HG02798 (cell line): ENCODE measurements around the gene FANCL.
"Not testable (repeated sequence)": the region's sequence is repeated elsewhere in the genome, so short reads cannot be mapped to it uniquely, and the experiment has no call there.

Source experiments
- ATAC-seq: cut with Tn5 transposase; IDR thresholded peaks from one replicate; pipeline ENCODE4 v1.9.1; 2021; ENCODE audit warnings: mild to moderate bottlenecking; ENCODE audit not compliant: unreplicated experiment, poor library complexity

FANCL gene

DNA sequence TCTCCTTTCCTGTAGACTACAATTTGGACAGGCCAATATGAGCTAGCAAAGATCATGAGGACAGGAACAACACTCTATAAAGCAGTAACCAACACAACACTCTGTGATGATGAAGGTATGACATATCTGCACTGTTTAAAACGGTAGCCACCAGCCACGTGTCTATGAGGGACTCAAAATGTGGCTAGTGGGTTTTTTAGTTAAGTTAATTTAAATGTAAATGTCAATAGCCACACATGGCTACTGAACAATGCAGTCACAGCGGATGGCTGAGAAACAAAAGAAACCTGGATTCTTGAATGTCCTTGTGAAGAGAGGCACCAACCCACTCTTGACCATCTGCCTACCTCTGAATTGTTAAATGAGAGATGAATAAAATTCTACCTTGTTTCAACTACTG is 33.9 kb downstream of the FANCL start:
- ATAC-seq: no peak

GRCh38 chr2:58206785-58207184 is 34.3 kb downstream of the FANCL start:
- ATAC-seq: no peak

DNA sequence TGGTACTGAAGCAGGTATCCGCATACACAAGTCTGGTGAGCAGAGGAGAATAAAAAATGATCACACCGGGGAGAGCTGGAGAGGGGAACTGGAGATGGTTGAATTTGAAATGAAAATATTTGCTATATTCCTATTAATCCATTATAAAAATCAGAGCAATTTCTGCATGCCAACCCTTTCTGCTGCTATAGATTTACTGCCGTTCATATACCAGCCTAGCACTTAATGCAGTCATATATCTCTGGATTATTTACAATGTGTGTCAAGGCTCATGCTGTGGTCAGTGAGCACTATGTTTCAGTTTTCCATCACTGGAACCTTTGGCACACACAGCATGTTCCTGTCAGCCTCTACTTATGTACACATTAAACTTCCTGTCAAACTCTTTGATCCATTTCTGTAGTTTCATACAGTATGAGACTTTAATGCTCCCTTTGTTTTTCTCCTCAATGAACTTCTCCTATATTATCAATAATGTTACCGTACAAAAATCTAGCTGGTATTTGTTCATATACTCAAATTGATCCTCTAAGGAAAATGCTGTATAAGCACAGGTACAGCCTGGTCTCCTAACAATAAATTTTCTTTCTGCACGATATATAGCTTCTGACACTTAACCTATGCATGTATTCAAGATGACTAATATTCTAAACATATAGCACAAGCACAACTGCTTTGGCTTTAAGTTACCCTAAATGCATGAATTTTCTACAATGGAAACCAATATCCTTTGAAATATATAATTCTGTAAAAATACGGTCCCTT is 36.7 kb downstream of the FANCL start:
- ATAC-seq: no peak

GRCh38 chr2:58203018-58203417 is 38.1 kb downstream of the FANCL start:
- no peak for ATAC-seq

DNA sequence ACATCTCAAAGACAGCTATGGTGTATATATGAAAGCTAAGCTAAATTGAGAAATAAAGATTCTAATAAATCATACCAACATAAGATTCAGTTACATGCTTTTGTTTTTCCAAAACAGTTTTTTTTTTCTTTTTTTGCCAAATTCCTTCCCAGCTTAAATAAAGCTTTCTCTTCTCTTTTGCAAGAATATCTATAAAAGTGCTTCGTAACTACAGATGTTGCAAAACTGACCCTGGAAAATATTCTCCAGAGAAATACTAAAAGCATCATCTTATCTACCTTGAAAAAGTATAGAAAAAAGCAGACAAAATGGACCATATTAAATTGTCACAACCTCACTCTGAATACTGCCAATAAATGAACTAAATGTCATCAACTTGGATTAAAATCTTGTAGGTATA is 38.7 kb downstream of the FANCL start:
- ATAC-seq: no peak

DNA sequence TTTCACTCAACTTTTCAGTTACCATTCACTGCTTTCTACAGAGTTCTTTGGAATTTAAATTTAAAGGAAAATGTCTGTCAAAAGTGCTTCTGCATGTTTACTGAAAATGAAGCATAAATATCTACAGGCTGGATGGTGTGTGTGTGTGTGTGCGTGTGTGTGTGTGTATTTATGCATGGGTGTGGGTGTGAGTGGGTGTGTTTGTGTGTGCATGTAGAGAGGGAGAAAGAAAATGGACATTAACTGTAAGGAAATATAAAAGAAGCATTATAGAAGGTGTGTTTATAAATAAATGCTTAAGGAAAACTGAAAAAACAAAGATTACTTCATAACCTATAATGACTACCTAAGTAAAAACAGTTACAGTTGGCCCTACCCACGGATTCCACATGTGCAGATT is 43.2 kb downstream of the FANCL start:
- ATAC-seq: no peak

GRCh38 chr2:58195662-58196061 is 45.5 kb downstream of the FANCL start:
- no peak for ATAC-seq

- no peak for ATAC-seq
Observed at GRCh38 chr2:58194458-58194857, 46.7 kb downstream of the FANCL start.

GRCh38 chr2:58187022-58187421 is 54.1 kb downstream of the FANCL start:
- not testable (repeated sequence) for ATAC-seq

DNA sequence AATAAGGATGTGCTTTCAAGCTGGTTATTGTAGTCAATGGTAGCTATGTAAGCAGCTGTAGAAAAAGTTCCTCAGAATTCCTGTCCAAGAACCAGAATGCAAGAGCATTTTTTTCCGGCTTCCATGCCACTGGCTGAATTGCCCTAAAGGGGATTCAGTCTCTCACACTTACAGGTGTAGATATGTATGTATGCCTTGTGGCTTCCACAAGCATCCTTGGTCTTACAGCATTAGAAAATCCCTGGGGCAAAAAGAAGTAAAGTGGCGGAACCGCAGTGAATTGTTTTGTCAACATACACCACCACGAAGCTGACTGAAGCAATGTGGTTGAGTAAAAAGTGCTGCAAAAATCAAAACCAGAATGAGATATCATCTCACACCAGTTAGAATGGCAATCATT is 54.6 kb downstream of the FANCL start:
- ATAC-seq: no peak

GRCh38 chr2:58182527-58182926 is 58.6 kb downstream of the FANCL start:
- ATAC-seq: no peak

DNA sequence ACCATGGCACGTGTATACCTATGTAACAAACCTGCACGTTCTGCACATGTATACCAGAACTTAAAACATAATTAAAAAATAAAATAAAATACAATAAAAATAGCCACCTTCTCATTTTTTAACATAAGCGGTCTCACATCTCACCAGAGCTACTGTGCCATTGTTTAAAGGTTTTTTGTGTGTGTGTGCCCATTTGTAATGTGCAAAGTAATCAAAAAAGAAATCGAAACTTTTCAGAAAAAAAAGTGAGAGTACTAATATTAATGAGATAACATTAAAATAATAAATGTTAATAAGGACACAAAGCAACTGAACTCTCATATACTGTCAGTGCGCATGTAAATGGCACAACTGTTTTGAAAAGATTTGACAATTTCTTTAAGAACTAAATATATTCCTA is 60.5 kb downstream of the FANCL start:
- no peak for ATAC-seq

- ATAC-seq: not testable (repeated sequence)
Observed at GRCh38 chr2:58180175-58180574, 61.0 kb downstream of the FANCL start.

DNA sequence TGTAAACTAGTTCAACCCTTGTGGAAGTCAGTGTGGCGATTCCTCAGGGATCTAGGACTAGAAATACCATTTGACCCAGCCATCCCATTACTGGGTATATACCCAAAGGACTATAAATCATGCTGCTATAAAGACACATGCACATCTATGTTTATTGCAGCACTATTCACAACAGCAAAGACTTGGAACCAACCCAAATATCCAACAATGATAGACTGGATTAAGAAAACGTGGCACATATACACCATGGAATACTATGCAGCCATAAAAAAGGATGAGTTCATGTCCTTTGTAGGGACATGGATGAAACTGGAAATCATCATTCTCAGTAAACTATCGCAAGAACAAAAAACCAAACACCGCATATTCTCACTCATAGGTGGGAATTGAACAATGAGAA is 63.9 kb downstream of the FANCL start:
- not testable (repeated sequence) for ATAC-seq

DNA sequence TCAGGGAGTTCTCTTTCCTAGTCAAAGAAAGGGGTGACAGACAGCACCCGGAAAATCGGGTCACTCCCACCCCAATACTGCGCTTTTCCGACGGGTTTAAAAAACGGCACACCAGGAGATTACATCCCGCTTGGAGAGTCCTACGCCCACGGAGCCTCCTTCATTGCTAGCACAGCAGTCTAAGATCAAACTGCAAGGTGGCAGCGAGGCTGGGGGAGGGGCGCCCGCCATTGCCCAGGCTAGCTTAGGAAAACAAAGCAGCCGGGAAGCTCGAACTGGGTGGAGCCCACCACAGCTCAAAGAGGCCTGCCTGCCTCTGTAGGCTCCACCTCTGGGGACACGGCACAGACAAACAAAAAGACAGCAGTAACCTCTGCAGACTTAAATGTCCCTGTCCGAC is 69.3 kb downstream of the FANCL start:
- not testable (repeated sequence) for ATAC-seq

GRCh38 chr2:58170334-58170933 is 70.7 kb downstream of the FANCL start:
- ATAC-seq: not testable (repeated sequence)

DNA sequence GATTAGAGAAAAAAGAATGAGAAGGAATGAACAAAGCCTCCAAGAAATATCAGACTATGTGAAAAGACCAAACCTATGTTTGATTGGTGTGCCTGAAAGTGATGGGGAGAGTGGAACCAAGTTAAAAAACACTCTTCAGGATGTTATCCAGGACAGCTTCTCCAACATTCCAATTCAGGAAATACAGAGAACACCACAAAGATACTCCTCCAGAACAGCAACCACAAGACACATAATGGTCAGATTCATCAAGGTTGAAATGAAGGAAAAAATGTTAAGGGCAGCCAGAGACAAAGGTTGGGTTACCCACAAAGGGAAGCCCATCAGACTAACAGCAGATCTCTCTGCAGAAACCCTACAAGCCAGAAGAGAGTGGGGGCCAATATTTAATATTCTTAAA is 71.3 kb downstream of the FANCL start:
- not testable (repeated sequence) for ATAC-seq

DNA sequence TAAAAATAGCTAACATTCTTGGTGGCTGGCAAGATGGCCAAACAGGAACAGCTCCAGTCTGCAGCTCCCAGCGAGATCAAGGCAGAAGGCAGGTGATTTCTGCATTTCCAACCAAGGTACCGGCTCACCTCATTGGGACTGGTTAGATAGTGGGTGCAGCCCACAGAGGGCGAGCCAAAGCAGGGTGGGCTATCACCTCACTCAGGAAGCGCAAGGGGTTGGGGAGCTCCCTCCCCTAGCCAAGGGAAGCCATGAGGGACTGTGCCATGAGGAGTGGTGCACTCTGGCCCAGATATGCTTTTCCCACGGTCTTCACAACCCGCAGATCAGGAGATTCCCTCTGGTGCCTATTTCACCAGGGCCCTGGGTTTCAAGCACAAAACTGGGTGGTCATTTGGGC is 73.0 kb downstream of the FANCL start:
- not testable (repeated sequence) for ATAC-seq

DNA sequence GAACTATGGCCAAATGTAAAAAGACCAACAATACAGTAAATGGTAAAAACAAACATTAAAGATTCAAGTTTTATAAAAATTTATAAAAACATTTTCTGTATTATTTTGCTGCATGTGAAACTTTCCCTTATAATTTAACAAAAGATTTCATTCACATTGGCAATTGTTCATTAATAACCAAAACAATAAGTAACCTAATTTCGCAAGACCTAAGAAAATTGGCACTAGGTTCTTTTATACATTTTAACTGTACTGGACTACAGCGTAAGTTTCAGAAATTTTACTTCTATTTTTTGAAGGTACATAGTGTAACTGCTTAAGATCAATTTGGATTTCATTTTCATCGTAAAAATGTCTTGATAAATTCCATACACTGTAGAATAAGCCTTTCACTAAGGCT is 77.2 kb downstream of the FANCL start:
- ATAC-seq: no peak

- ATAC-seq: no peak
Observed at GRCh38 chr2:58158481-58158880, 82.6 kb downstream of the FANCL start.

DNA sequence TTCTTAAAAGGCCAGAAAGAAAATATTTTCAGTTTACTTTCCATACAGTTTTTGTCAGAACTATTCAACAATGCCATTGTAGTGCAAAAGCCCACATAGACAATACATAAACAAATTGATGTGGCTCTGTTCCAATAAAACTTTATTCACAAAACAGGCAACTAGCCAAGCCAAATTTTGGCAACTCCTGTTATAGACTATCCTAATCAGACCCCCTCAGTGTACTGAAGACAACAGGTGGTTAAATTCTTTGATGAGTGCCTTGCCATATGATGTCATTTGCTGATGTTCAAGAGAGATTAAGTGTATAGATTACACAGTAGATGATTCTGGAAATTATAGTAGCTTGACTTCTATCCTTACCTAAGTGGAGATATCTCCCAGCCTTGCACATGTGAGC is 83.4 kb downstream of the FANCL start:
- no peak for ATAC-seq

GRCh38 chr2:58156780-58157179 is 84.3 kb downstream of the FANCL start:
- no peak for ATAC-seq
